BLaER1 treated with 17β-estradiol and CSF1 and Interleukin-3, amounts not matched to agents 10 nM and 100 nM (cell line): ENCODE data around the gene TBC1D20.
A peak's percentile ranks its signal among the peaks of the same experiment; 100 is the strongest.

ENCODE experiments used
- H3K27ac ChIP-seq, 11 experiments: shearing (Covaris generic); formaldehyde crosslinking; 2 replicates each; pipeline ENCODE4 v1.8.1; 2022
- H3K27me3 ChIP-seq, 11 experiments: shearing (Covaris generic); formaldehyde crosslinking; 2 replicates each; pipeline ENCODE4 v1.8.1; 2022
- H3K36me3 ChIP-seq, 11 experiments: shearing (Covaris generic); formaldehyde crosslinking; 2 replicates each; pipeline ENCODE4 v1.8.1; 2022
- H3K4me1 ChIP-seq, 10 experiments: shearing (Covaris generic); formaldehyde crosslinking; 2 replicates each; pipeline ENCODE4 v1.8.1; 2022
- H3K4me2 ChIP-seq, 11 experiments: shearing (Covaris generic); formaldehyde crosslinking; 2 replicates each; pipeline ENCODE4 v1.8.1; 2022
- H3K4me3 ChIP-seq, 10 experiments: shearing (Covaris generic); formaldehyde crosslinking; 2 replicates each; pipeline ENCODE4 v1.8.1; 2022
- H3K9ac ChIP-seq, 11 experiments: shearing (Covaris generic); formaldehyde crosslinking; 2 replicates each; pipeline ENCODE4 v1.8.1; 2022
- H3K9me3 ChIP-seq, 11 experiments: shearing (Covaris generic); formaldehyde crosslinking; replicated peaks in 1 of 11; 2 replicates each; pipeline ENCODE4 v1.8.1; 2022
- H4K20me1 ChIP-seq, 11 experiments: shearing (Covaris generic); formaldehyde crosslinking; 2 replicates each; pipeline ENCODE4 v1.8.1; 2022
- Cebpa-rat ChIP-seq, 11 experiments: shearing (Covaris generic); IDR thresholded peaks; 2 replicates each; pipeline ENCODE4 v1.8.1; 2022

The TBC1D20 gene

GRCh38 chr20:437787-438486, 24.4 kb downstream of the TBC1D20 start:
- Histone ChIP-seq H3K27ac (peak overlapping the region in 9 of 11 experiments; percentile 54 to 90 (median 82); a peak in 18 of 22 replicates), H3K9ac (peak overlapping the region; percentile 11 to 82 (median 69); a peak in 19 of 22 replicates), H3K27me3 (no peaks in the 10 kb centered on the region), H4K20me1 (peaks cover 33 to 95% (median 52%) of the 10 kb centered on the region in 11 experiments; a peak in 21 of 22 replicates), H3K4me2 (peak overlapping the region; percentile 81 to 99 (median 95)), H3K36me3 (peaks cover 64 to 77% (median 72%) of the 10 kb centered on the region in 11 experiments), H3K4me3 (peak overlapping the region in 8 of 10 experiments; percentile 39 to 55 (median 47); a peak in 15 of 20 replicates), H3K4me1 (peaks cover 57 to 88% (median 79%) of the 10 kb centered on the region in 10 experiments), H3K9me3 (no peaks in the 10 kb centered on the region)
- TF ChIP-seq Cebpa-rat (IDR thresholded peaks at IDR 0.05), result peak in 4 of 11 experiments; percentile 18 to 83 (median 54); a peak in 7 of 22 replicates

DNA sequence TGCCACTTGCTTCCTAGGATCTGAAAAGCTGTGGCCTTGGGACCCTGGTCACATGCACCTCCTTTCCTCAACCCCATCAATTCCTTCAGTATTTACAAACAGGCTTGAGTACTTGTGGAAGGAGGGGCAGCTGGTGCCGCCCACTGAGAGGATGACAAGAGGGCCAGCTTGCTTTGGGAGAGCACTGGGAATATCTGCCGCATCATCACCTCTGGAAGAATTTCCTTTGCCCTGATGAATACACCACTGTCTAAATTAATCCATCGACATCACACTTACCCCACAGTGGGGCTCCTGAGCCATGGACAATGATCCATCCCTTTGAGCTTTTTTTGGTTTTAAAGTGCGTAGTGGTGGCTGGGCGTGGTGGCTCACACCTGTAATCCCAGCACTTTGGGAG, 25.9 kb downstream of the TBC1D20 start:
- H3K9ac ChIP-seq, result no peak overlapping the region
- H3K36me3 ChIP-seq, result peaks cover 59 to 75% (median 66%) of the 10 kb centered on the region in 11 experiments
- H3K4me3 ChIP-seq, result no peak overlapping the region
- peak overlapping the region in 2 of 11 experiments; percentile 17 to 90; a peak in 1 of 22 replicates for H3K27ac ChIP-seq
- no peak for TF ChIP-seq Cebpa-rat (IDR thresholded peaks at IDR 0.05)
- no peaks in the 10 kb centered on the region for H3K9me3 ChIP-seq
- peak overlapping the region in 8 of 11 experiments; percentile 89 to 99 (median 96); a peak in 10 of 22 replicates for H3K4me2 ChIP-seq
- peaks cover 65 to 91% (median 84%) of the 10 kb centered on the region in 10 experiments for H3K4me1 ChIP-seq
- H4K20me1 ChIP-seq, result peaks cover 40 to 96% (median 63%) of the 10 kb centered on the region in 11 experiments; a peak in 21 of 22 replicates
- no peaks in the 10 kb centered on the region for H3K27me3 ChIP-seq

DNA sequence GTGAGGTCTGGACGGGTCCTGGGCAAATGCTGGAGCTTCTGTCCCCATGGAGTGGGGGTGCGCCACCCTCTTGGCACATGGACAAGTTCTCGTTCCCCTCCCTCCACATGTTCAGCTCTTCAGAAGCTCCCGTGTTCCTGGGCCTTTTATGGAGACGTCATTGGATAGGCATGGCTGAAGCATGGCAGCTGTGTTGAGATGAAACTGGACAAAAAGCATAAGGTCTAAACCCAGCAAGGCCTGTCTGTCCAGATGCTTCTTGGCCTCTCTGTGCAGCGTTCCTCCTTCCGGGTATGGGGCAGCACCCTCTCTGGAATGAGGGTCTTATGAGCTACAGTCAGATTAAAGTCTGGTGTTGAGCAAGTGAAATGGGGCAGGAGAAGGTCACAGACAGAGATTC, 26.8 kb downstream of the TBC1D20 start:
- no peaks in the 10 kb centered on the region for H3K9me3 ChIP-seq
- TF ChIP-seq Cebpa-rat (IDR thresholded peaks at IDR 0.05), result no peak
- H3K36me3 ChIP-seq, result peaks cover 55 to 74% (median 66%) of the 10 kb centered on the region in 11 experiments
- H3K4me3 ChIP-seq, result no peak overlapping the region
- no peaks in the 10 kb centered on the region for H3K27me3 ChIP-seq
- H3K4me1 ChIP-seq, result peaks cover 62 to 86% (median 78%) of the 10 kb centered on the region in 10 experiments
- H3K27ac ChIP-seq, result no peak overlapping the region
- H4K20me1 ChIP-seq, result peaks cover 40 to 97% (median 70%) of the 10 kb centered on the region in 11 experiments; a peak in 21 of 22 replicates
- peak overlapping the region in 1 of 11 experiments; percentile 70; a peak in 1 of 22 replicates for H3K4me2 ChIP-seq
- no peak overlapping the region for H3K9ac ChIP-seq

GRCh38 chr20:434661-435419, 27.5 kb downstream of the TBC1D20 start:
- Histone ChIP-seq H3K4me1 (peaks cover 55 to 79% (median 71%) of the 10 kb centered on the region in 10 experiments), H3K9me3 (no peaks in the 10 kb centered on the region), H3K4me2 (peak overlapping the region; percentile 60 to 83 (median 71); a peak in 21 of 22 replicates), H3K36me3 (peaks cover 55 to 74% (median 66%) of the 10 kb centered on the region in 11 experiments), H3K27me3 (no peaks in the 10 kb centered on the region), H3K4me3 (no peak overlapping the region), H4K20me1 (peaks cover 34 to 97% (median 73%) of the 10 kb centered on the region in 11 experiments; a peak in 21 of 22 replicates), H3K9ac (no peak overlapping the region; a peak in 2 of 22 replicates), H3K27ac (no peak overlapping the region; a peak in 1 of 22 replicates)
- TF ChIP-seq Cebpa-rat (IDR thresholded peaks at IDR 0.05), result no peak

DNA sequence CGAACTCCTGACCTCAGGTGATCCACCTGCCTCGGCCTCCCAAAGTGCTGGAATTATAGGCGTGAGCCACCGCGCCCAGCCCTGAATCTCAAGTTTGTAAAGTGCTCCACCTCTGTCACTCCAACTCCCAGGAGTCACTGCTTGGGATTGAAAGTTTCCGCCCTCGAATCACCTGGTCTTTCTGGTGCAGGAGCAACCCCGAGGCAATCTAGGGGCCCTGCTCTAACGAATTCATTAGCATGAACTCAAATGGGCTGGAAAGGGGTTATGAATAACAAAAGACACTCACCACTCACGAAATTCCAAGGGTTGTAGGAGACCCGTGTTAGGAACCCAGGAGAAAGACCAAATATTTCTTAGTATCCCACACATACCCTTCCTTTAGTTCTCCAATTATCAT, 28.1 kb downstream of the TBC1D20 start:
- TF ChIP-seq Cebpa-rat (IDR thresholded peaks at IDR 0.05), result no peak
- Histone ChIP-seq H4K20me1 (peaks cover 31 to 95% (median 73%) of the 10 kb centered on the region in 11 experiments; a peak in 21 of 22 replicates), H3K4me1 (peaks cover 49 to 73% (median 65%) of the 10 kb centered on the region in 10 experiments), H3K4me2 (peak overlapping the region; percentile 60 to 83 (median 71)), H3K9me3 (no peaks in the 10 kb centered on the region), H3K36me3 (peaks cover 57 to 76% (median 67%) of the 10 kb centered on the region in 11 experiments), H3K27ac (peak overlapping the region in 1 of 11 experiments; percentile 26; a peak in 3 of 22 replicates), H3K9ac (no peak overlapping the region; a peak in 1 of 22 replicates), H3K4me3 (no peak overlapping the region), H3K27me3 (no peaks in the 10 kb centered on the region)

DNA sequence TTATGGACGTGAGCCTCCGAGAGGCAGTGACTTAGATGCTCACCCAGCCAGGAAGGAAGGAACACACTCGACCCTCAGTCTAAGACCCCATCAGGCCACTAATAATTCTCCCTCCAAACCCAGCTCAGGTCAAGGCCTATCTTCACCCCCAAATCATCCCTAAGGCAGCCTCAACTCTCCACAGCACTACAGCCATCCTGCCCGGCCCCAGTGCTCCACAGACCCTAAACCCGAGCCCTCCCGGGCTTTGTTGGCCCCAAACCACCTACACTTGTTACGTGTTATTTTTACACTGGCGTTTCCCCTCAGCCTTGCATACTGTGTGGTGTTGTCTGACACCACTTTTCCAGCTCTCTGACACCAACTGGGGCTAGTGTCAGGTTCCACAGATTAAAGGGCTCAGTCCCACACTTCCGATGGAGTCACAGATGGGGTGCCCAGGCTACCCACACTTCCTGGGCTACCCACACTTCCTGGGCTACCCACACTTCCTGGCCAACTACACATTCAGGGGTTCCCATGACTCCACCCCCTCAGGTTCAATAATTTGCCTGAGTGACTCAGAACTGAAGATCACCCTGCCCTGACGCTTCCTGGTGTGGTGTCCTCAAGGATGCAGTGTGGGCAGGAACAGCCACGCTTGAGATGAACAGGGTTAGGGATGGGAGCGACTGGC, 28.9 kb downstream of the TBC1D20 start:
- Histone ChIP-seq H3K27ac (peak overlapping the region in 9 of 11 experiments; percentile 27 to 66 (median 45); a peak in 17 of 22 replicates), H3K4me1 (peaks cover 41 to 65% (median 57%) of the 10 kb centered on the region in 10 experiments), H3K9me3 (no peaks in the 10 kb centered on the region), H3K36me3 (peaks cover 62 to 83% (median 75%) of the 10 kb centered on the region in 11 experiments), H3K27me3 (no peaks in the 10 kb centered on the region), H4K20me1 (peaks cover 26 to 91% (median 66%) of the 10 kb centered on the region in 11 experiments; a peak in 21 of 22 replicates), H3K4me2 (peak overlapping the region; percentile 60 to 83 (median 71)), H3K9ac (peak overlapping the region in 10 of 11 experiments; percentile 16 to 57 (median 42); a peak in 15 of 22 replicates), H3K4me3 (no peak overlapping the region)
- no peak for TF ChIP-seq Cebpa-rat (IDR thresholded peaks at IDR 0.05)

DNA sequence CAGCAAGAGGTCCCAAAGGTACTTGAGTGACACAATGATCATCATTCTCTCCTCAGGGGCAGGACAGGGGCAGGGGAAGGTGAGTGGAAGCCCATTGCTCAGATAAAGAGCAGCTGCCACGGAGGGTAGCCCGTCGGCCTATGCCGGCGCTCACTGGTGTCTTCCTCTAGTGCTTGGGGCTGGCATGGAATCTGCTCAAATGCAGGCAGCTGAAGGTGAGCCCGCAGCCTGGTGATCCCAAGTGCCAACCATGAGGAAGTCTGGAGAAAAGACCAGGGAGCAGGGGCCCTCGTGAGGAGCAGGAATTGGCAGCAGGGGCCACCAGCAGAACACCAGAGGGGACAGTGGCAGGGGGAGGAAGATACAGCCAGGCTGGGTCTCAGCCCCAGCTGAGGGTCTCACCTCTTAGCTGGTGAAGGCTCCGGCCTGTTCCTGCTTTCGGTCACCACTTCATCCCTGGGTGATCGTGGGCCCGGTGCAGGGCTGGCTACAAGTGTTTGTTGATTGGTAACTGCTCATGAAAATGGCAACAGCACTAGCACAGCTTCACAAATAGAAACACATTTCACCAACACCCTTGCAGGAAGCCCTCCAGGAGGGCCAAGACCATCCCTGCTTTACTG, 29.5 kb downstream of the TBC1D20 start:
- Histone ChIP-seq H3K9ac (peak overlapping the region in 10 of 11 experiments; percentile 16 to 57 (median 42); a peak in 10 of 22 replicates), H3K4me3 (no peak overlapping the region), H3K4me2 (peak overlapping the region; percentile 60 to 83 (median 71)), H3K4me1 (peaks cover 35 to 59% (median 50%) of the 10 kb centered on the region in 10 experiments), H3K27ac (peak overlapping the region in 9 of 11 experiments; percentile 27 to 66 (median 45); a peak in 15 of 22 replicates), H3K9me3 (no peaks in the 10 kb centered on the region), H4K20me1 (peaks cover 19 to 91% (median 60%) of the 10 kb centered on the region in 11 experiments; a peak in 20 of 22 replicates), H3K36me3 (peaks cover 65 to 87% (median 79%) of the 10 kb centered on the region in 11 experiments), H3K27me3 (no peaks in the 10 kb centered on the region)
- TF ChIP-seq Cebpa-rat (IDR thresholded peaks at IDR 0.05), result no peak
